K562 (cell line): ENCODE data around the gene SENP3. TPM values are rescaled to one million over a fixed set of nuclear protein-coding genes. Genes with fewer than 3 reads are reported as not detected.
A peak's percentile ranks its signal among the peaks of the same experiment; 100 is the strongest.

ENCODE experiments used
- ARID3A ChIP-seq: IDR thresholded peaks from 2 replicates; pipeline ENCODE4 v1.6.1; 2012; ENCODE audit warnings: low read depth, low read length, improper control_type of control experiment, borderline replicate concordance
- EP300 ChIP-seq: IDR thresholded peaks from 2 replicates; pipeline ENCODE4 v1.6.1; 2012; ENCODE audit warnings: low read length, improper control_type of control experiment
- ETV1 ChIP-seq: fragments of 450-650 bp; conservative IDR thresholded peaks from 2 replicates; pipeline ENCODE4 v1.6.1; 2016; ENCODE audit warnings: missing genetic modification characterization, control low read depth, low read depth, missing compliant biosample characterization
- KDM4B ChIP-seq, 2 experiments: fragments of 450-650 bp in 1 of 2; sonication (generic) in 1 of 2; IDR thresholded peaks; 2 replicates each; pipeline ENCODE4 v1.6.1; 2016 to 2017; ENCODE audit warnings: borderline replicate concordance in 2 of 2, antibody characterized with exemption in 1 of 2, low read depth in 1 of 2, mild to moderate bottlenecking in 1 of 2
- NBN ChIP-seq: fragments of 450-650 bp; IDR thresholded peaks from 2 replicates; pipeline ENCODE4 v1.6.1; 2016; ENCODE audit warnings: low read depth, mild to moderate bottlenecking
- SAFB2 ChIP-seq: fragments of 200-400 bp; formaldehyde crosslinking; IDR thresholded peaks from 2 replicates; pipeline ENCODE4 v1.6.1; 2018; ENCODE audit warnings: borderline replicate concordance, low read length, low read depth, moderate library complexity; ENCODE audit not compliant: severe bottlenecking
- SLC30A9 ChIP-seq: fragments of 250-450 bp; sonication (Bioruptor Pico); IDR thresholded peaks from 2 replicates; pipeline ENCODE4 v1.8.0; 2022; ENCODE audit warnings: mild to moderate bottlenecking, moderate library complexity
- polyA plus RNA-seq, 8 experiments: library from polyadenylated mRNA; depleted of rRNA in 4 of 8; stranded (reverse) in 5 of 8; unstranded in 3 of 8; fragments of >200 nt; fragmentation: Nextera tagmentation in 2 of 8; fragmentation: Illumina TruSeq in 1 of 8; extraction: Ambion mirVana in 2 of 8; extraction: Trizol in 1 of 8; gene quantifications; 2 replicates each; pipeline versions ENCODE4 v1.2.1 to v1.2.3, GENCODE V29; 2011 to 2014; ENCODE audit warnings: inconsistent platforms in 1 of 8, missing spikeins in 1 of 8
- total RNA-seq, 7 experiments: library from RNA; depleted of rRNA in 6 of 7; stranded (reverse); fragments of >200 nt in 6 of 7; fragmentation: Illumina TruSeq in 2 of 7; extraction: Trizol in 2 of 7; gene quantifications; 2 replicates each; pipeline versions ENCODE4 v1.2.1 to v1.2.3, GENCODE V29; 2011 to 2021; ENCODE audit warnings: low replicate concordance in 1 of 7
- TF ChIP-seq, protein P1 (sequence below): fragments of 450-650 bp; IDR thresholded peaks from 2 replicates; pipeline ENCODE4 v1.6.1; 2016; ENCODE audit warnings: mild to moderate bottlenecking, moderate library complexity
- TF ChIP-seq, protein P2 (sequence below): fragments of 450-650 bp; IDR thresholded peaks from 2 replicates; pipeline ENCODE4 v1.6.1; 2018; ENCODE audit not compliant: partially characterized antibody

SENP3 gene
- total and polyA plus RNA-seq, 9 of the 15 experiments (the other 6 are each of a cell fraction or from before 2014, with no cell fraction given) = 0.63 to 102 (median 78.8) TPM

DNA sequence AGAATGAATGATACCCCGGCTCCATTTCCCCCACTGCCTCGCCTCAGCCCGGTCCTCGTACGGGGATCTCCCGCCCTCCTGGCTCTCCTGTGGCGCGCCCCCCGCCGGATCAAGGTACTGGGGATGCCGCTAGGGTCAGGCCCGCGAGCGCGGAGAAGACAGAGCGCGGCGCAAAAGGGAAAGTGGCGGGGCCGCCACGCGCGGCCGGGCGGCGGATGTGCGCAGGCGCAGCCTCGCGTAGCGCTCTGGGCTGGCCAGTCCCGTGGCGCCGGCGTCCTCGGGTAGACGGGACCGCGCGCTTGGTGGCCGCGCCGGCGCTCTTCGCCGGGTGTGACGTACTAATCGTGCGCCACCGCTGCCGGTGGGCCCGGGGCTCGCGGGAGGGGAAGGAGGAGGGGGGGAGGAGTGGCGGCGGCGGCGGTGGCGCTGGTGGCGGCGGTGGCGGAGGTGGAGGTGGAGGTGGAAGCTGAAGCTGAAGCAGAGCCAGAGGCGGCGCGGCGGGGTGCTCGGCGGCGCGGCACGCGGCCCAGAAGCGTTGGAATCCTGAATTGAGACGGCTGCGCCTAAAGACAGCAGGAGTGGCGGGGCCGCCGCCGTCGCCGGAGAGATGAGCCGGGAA, at the start of gene SENP3 (continued):
- TF ChIP-seq, protein P1, sequence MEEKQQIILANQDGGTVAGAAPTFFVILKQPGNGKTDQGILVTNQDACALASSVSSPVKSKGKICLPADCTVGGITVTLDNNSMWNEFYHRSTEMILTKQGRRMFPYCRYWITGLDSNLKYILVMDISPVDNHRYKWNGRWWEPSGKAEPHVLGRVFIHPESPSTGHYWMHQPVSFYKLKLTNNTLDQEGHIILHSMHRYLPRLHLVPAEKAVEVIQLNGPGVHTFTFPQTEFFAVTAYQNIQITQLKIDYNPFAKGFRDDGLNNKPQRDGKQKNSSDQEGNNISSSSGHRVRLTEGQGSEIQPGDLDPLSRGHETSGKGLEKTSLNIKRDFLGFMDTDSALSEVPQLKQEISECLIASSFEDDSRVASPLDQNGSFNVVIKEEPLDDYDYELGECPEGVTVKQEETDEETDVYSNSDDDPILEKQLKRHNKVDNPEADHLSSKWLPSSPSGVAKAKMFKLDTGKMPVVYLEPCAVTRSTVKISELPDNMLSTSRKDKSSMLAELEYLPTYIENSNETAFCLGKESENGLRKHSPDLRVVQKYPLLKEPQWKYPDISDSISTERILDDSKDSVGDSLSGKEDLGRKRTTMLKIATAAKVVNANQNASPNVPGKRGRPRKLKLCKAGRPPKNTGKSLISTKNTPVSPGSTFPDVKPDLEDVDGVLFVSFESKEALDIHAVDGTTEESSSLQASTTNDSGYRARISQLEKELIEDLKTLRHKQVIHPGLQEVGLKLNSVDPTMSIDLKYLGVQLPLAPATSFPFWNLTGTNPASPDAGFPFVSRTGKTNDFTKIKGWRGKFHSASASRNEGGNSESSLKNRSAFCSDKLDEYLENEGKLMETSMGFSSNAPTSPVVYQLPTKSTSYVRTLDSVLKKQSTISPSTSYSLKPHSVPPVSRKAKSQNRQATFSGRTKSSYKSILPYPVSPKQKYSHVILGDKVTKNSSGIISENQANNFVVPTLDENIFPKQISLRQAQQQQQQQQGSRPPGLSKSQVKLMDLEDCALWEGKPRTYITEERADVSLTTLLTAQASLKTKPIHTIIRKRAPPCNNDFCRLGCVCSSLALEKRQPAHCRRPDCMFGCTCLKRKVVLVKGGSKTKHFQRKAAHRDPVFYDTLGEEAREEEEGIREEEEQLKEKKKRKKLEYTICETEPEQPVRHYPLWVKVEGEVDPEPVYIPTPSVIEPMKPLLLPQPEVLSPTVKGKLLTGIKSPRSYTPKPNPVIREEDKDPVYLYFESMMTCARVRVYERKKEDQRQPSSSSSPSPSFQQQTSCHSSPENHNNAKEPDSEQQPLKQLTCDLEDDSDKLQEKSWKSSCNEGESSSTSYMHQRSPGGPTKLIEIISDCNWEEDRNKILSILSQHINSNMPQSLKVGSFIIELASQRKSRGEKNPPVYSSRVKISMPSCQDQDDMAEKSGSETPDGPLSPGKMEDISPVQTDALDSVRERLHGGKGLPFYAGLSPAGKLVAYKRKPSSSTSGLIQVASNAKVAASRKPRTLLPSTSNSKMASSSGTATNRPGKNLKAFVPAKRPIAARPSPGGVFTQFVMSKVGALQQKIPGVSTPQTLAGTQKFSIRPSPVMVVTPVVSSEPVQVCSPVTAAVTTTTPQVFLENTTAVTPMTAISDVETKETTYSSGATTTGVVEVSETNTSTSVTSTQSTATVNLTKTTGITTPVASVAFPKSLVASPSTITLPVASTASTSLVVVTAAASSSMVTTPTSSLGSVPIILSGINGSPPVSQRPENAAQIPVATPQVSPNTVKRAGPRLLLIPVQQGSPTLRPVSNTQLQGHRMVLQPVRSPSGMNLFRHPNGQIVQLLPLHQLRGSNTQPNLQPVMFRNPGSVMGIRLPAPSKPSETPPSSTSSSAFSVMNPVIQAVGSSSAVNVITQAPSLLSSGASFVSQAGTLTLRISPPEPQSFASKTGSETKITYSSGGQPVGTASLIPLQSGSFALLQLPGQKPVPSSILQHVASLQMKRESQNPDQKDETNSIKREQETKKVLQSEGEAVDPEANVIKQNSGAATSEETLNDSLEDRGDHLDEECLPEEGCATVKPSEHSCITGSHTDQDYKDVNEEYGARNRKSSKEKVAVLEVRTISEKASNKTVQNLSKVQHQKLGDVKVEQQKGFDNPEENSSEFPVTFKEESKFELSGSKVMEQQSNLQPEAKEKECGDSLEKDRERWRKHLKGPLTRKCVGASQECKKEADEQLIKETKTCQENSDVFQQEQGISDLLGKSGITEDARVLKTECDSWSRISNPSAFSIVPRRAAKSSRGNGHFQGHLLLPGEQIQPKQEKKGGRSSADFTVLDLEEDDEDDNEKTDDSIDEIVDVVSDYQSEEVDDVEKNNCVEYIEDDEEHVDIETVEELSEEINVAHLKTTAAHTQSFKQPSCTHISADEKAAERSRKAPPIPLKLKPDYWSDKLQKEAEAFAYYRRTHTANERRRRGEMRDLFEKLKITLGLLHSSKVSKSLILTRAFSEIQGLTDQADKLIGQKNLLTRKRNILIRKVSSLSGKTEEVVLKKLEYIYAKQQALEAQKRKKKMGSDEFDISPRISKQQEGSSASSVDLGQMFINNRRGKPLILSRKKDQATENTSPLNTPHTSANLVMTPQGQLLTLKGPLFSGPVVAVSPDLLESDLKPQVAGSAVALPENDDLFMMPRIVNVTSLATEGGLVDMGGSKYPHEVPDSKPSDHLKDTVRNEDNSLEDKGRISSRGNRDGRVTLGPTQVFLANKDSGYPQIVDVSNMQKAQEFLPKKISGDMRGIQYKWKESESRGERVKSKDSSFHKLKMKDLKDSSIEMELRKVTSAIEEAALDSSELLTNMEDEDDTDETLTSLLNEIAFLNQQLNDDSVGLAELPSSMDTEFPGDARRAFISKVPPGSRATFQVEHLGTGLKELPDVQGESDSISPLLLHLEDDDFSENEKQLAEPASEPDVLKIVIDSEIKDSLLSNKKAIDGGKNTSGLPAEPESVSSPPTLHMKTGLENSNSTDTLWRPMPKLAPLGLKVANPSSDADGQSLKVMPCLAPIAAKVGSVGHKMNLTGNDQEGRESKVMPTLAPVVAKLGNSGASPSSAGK = peak; percentile 42; the same call in 1 of the 2 replicates
- TF ChIP-seq ETV1 (tag) (no peak), SLC30A9 (no peak), KDM4B (IDR thresholded peaks at IDR 0.05; ENCODE audit: borderline replicate concordance in 2 of 2, low read depth in 1 of 2) (no peak), EP300 (no peak), ARID3A (no peak), SAFB2 (no peak), NBN (no peak)
- TF ChIP-seq, protein P2, sequence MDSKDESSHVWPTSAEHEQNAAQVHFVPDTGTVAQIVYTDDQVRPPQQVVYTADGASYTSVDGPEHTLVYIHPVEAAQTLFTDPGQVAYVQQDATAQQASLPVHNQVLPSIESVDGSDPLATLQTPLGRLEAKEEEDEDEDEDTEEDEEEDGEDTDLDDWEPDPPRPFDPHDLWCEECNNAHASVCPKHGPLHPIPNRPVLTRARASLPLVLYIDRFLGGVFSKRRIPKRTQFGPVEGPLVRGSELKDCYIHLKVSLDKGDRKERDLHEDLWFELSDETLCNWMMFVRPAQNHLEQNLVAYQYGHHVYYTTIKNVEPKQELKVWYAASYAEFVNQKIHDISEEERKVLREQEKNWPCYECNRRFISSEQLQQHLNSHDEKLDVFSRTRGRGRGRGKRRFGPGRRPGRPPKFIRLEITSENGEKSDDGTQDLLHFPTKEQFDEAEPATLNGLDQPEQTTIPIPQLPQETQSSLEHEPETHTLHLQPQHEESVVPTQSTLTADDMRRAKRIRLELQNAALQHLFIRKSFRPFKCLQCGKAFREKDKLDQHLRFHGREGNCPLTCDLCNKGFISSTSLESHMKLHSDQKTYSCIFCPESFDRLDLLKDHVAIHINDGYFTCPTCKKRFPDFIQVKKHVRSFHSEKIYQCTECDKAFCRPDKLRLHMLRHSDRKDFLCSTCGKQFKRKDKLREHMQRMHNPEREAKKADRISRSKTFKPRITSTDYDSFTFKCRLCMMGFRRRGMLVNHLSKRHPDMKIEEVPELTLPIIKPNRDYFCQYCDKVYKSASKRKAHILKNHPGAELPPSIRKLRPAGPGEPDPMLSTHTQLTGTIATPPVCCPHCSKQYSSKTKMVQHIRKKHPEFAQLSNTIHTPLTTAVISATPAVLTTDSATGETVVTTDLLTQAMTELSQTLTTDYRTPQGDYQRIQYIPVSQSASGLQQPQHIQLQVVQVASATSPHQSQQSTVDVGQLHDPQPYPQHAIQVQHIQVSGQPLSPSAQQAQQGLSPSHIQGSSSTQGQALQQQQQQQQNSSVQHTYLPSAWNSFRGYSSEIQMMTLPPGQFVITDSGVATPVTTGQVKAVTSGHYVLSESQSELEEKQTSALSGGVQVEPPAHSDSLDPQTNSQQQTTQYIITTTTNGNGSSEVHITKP = no peak
